Raji (cell line): Measurements from ENCODE around the gene MRPL55.

Experiments used
- POLR2A ChIP-seq: IDR thresholded peaks from 2 replicates; pipeline ENCODE4 v1.6.1; 2011; ENCODE audit warnings: low read depth, low read length, control low read depth; ENCODE audit not compliant: insufficient read depth

The MRPL55 gene

GRCh38 chr1:228058949-228059633 lies 50.0 kb downstream of the MRPL55 start:
- no peak for TF ChIP-seq POLR2A

- no peak for TF ChIP-seq POLR2A
These were observed 50.7 kb downstream of the MRPL55 start for GRCh38 chr1:228058172-228058948.
